Keratinocyte (primary cell): ENCODE measurements around the gene B3GNT8.

ENCODE experiments used
- CTCF ChIP-seq, 3 experiments: IDR thresholded peaks in 1 of 3; conservative IDR thresholded peaks in 1 of 3; optimal IDR thresholded peaks in 1 of 3; 2 replicates in 2 of 3; 3 replicates in 1 of 3; pipeline versions ENCODE3 to v1.5.1; 2011; ENCODE audit warnings: low read length in 3 of 3, mild to moderate bottlenecking in 3 of 3, moderate library complexity in 2 of 3, control low read depth in 1 of 3, inconsistent platforms in 1 of 3; ENCODE audit not compliant: insufficient read depth in 2 of 3; ENCODE audit errors: extremely low read depth in 1 of 3
- EZH2 ChIP-seq: IDR thresholded peaks from one replicate; pipeline ENCODE4 v1.6.1; 2012; ENCODE audit warnings: inconsistent platforms, mild to moderate bottlenecking, low read length, moderate library complexity

- TF ChIP-seq CTCF (optimal IDR thresholded peaks at IDR 0.05 in 1 of 3, IDR thresholded peaks at IDR 0.05 in 1 of 3, conservative IDR thresholded peaks at IDR 0.05 in 1 of 3; ENCODE audit: extremely low read depth in 1 of 3, insufficient read depth in 2 of 3, low read length in 3 of 3) (no peak), EZH2 (no peak)
Measured at GRCh38 chr19:41449865-41450178, 22.6 kb upstream of the B3GNT8 start.
